Myocyte (in vitro differentiated cells): ENCODE measurements around the gene HDAC4. TPM values are rescaled to one million over a fixed set of nuclear protein-coding genes. Genes with fewer than 3 reads are reported as not detected.

ENCODE experiments used
- DNase-seq: peaks from one replicate; pipeline ENCODE4 v3.0.0-alpha.2; 2012; ENCODE audit warnings: low read depth
- total RNA-seq: library from RNA; depleted of rRNA; stranded (reverse); fragments of >200 nt; gene quantifications from 2 replicates; pipeline ENCODE4 v1.2.3, GENCODE V29; 2014

Gene HDAC4
- total RNA-seq, 1 donor from 2014 or later, result 38.5 TPM

DNA sequence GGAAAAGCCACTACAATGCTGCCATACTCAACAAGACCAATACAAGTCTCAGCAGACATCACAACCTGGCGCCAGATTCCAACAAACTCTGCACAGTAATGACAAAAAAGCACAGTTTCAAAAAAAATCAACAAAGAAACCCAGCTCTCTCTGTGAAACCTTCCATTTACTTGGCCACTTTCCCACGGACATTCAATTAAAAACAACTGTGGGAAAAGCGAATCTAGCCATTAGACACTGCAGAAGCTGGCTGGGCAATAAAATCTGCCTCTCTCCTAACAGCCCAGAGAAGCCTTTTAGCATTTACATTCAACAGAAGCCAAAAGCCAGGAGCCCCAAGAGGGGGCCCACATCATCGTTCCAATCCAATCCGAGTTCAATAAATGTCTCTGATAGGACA lies 128.9 kb downstream of the HDAC4 start:
- no peak for DNase-seq

DNA sequence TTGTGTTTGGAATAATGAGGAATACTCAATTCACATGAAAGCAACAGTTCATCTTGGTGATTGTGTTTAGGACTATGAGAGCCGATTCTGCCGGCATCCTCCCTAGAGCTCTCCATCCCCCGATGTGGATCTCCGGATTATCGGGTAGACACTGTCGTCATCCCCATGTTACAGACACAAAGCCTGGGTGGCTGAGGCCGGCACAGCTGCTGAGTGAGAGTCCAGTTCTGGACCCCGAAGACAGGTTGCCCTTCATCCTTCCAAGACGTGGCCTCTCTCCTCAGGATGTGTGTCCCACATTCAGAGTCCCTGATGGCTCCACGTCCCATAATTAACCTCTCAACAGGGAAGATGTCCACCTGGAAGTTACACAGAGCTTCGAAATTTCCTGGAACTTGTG lies 129.3 kb downstream of the HDAC4 start:
- no peak for DNase-seq

DNA sequence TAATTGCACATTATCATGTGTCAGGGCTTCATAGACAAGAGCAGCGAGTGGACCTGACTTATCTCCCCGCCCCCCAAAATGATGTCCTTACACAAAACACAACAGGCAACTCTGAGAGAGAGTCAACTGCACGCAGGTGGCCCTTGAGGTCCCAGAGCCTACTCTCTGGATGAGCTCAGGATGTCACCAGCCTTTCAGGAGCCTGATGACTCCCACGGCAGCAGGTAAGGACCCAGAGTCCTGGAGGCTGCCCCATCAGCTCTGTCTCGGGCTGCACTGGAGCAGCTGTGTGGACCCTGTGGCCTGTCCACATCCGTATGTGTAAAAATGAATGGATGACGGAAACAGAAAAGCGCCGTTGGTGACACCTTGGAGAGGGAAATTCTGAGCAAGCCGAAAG lies 130.9 kb downstream of the HDAC4 start:
- DNase-seq, result no peak

DNA sequence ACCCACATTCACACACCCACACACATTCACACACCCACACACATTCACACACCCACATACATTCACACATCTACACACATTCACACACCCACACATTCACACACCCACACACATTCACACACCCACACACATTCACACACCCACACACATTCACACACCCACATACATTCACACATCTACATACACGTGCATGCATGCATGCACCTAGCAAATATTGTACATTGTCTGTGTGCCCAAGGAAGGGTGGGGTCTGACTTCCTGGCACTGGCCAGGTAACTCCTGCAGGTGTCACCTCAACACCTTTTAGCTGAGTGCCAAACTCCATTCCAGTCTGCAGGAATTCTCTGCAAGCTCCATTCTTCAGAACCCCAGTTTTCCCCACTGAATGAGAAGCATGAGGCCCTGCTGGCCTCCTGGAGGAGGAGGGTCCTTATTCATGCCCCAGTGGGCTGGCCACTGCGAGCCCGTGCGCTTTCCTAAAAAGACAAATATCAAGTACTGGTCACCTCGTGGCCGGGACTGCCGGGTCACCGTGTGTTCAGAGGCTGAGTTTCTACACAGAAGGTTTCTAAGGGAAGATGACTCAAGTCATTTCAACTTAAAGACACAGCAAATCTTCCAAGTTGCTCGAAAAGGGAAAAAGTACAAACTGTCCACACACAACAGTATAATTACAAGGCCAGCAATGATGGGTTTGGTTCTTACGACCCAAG lies 131.5 kb downstream of the HDAC4 start:
- DNase-seq, result no peak

DNA sequence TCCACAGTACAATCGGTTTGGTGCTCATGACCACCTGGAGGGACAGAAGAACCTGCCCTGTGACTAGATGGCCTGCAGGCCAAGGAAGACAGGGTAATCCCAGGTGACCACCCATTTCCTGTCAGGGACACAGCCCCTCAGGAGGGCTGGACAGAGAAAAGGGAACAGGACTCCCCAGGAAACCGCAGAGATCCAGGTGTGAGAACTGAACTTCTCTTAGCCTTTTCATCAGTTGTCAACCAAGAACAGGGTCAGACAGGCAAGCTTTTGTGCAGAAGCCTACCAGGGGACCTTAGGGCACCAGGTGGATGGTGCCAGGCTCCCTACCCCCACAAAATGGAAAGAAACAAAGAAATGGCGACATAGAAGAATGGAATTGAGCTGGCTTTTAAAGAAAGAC lies 132.3 kb downstream of the HDAC4 start:
- no peak for DNase-seq

DNA sequence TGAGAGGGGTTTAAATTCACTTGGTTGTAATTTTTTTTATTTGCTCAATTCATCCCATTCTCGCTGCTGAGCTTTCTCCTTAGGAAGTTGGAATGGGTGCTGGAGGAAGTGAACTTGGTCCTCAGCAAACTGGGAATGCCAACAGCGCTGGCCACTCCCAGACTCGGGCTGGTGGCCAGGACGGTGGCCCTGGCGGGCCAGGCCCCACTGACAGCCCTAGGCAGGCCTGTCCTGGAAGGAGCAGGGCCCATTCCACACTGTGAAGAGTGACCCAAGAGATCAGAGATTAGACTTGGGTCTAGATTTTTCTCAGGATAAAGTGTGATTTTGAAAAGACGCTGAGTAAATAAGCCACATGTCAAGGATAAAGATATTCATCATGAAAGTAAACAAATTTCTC lies 132.7 kb downstream of the HDAC4 start:
- DNase-seq, result peak; percentile 55

DNA sequence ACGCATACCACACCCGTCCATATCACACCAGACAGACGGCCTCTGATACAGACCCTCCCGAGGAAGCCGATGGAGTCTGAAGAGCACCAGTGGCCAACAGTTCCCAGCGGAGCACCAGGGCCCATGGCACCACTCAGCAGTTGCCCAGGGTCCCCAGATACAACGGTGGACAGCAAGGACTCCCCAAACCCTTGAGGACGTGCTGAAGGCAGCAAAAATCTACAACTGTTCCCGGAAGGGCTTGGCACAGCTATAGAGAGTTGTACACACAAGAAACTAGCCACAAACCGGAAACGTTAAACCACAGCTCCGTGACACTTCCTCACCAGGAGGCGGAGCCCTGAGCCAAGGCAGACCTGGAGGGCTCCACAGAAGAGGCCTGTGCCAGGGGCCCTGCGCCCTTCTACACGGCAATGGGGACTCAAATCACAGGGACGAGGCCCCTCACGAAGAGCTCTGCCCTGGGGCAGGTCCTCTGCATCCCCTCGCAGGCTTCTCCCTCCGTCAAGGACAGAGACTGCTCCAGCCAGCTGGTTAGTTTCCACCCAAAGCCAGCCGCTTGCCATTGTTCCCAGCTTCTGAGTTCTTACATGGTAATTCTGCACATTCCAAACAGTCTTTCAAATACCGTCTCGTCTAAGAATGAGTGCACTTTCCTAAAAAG lies 133.4 kb downstream of the HDAC4 start:
- DNase-seq, result peak; percentile 85

DNA sequence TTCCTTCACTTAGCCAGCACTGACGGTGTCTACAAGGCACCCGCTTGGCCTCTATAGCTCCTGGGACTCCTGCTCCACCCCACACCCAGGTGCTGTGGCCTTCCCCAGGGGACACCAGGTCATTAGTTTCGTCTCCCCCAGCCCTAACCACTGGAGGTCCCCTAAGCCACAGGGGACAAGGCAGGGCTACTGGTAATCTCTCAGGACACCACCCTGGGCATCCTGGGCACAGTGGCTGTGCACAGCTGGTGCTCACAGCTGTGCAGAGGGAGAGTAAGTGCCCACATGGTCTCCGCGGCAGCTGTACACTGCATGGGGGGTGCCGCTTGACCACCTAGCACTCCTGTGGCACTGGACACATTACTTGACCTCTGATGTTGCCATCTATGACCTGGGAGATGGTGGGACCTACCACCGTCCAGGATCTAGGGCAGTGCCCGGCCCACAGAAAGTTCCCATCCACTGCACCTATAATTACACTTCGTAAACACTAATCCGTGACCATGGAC lies 134.0 kb downstream of the HDAC4 start:
- DNase-seq, result peak; percentile 22

DNA sequence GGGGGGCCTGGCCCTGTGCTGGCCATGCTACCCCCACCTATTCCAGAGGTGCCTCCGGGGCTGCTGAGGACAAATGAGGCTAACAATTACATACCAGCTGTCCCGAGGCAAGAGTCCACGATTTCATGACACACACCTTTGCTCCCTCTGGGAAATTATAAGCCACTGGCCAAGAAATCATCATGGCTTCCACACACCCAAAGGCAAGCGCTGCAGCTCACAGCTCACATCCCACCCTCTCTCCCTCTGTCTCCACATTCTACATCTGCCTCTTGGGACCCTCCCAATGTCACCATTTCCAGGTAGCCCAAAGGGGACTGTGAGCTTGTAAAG lies 134.4 kb downstream of the HDAC4 start:
- DNase-seq, result no peak

DNA sequence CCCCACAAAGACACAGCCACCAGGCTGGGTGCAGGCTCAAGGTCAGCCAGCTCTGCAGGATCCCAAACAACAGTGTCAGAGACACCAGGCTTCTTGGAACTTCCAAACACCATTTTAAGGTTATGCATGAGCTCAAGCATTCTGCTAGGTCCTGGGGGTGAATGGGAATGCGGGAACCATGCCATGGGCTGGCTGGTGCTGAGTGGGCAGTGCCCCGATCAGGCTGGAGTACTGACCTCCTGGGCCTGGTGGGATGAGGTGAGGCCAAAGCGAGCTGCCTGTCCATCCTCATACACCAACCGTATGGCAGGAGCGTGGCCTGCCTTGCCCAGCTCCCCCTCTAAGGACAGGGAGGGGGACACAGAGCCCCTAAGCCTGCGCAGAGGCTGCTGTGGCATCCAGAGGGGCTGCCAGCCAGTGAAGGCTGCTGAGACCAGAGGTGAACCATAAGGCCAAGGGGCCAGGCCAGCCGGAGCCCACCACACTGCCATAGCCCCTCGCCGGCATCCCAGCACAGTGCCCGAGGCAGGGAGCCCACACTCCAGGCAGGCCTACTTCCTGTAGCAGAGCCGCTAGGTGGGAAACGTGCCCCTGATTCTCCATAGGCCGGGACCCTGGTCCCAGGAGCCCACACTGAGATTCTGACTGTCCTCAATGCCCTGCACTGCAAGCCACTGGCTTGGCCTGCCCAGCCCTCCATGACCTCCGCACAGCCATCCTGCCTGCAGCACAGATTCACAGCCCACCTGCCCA lies 135.0 kb downstream of the HDAC4 start:
- DNase-seq, result no peak

DNA sequence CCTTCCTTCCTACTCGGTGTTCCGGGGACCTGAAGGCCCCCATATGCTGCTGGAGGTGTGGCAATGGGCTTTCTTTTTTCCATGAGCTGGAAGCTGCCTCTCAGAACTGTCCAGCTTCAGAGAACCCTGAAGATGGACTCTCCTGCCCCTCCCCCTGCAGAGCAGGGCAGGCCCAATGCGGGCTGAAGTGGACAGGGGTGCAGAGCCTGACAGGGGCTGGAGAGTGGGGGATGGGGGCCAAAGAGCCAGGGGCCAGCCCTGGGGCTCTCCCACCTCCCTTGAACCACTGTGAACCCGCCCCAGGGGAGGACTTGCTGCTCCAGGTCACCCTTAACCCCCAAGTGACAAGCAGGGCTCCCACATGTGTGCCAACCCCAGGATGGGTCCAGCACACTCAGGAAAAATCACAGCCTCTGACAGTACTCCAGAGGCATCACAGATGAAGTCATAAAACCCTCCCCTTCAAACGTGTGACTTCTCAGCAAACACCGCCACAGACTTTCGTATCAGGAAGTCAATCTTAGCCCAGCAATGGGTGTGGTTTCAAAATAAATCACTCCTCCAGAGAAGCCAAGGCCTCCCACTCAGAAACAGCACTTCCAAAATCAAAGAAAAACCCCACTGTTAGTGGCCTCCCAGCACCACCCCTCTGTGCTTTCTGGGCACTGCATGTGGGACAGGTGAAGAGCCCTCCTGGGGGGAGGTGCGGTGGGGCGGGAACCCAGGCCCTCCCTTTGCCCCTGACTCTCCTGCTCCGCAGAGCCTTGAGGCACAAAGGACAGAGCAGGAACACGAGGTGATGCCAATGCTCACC lies 135.8 kb downstream of the HDAC4 start:
- peak; percentile 18 for DNase-seq

DNA sequence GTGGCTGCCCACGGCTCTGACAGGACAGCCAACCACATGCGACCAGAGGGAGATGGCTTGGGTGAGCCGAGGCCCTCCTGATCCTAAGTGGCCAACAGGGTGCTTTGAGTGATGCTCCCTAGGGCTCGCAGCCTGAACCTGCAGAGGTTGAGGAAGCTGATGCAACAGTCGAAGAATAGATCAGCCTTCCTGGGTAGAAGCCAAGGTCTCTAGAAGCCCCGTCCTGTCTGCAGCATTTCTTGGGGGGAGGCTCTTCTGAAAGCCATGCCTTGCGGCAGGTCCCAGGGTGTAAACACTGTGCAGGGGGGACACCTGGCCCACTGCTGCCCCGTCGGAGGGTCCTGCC lies 136.4 kb downstream of the HDAC4 start:
- DNase-seq, result no peak

DNA sequence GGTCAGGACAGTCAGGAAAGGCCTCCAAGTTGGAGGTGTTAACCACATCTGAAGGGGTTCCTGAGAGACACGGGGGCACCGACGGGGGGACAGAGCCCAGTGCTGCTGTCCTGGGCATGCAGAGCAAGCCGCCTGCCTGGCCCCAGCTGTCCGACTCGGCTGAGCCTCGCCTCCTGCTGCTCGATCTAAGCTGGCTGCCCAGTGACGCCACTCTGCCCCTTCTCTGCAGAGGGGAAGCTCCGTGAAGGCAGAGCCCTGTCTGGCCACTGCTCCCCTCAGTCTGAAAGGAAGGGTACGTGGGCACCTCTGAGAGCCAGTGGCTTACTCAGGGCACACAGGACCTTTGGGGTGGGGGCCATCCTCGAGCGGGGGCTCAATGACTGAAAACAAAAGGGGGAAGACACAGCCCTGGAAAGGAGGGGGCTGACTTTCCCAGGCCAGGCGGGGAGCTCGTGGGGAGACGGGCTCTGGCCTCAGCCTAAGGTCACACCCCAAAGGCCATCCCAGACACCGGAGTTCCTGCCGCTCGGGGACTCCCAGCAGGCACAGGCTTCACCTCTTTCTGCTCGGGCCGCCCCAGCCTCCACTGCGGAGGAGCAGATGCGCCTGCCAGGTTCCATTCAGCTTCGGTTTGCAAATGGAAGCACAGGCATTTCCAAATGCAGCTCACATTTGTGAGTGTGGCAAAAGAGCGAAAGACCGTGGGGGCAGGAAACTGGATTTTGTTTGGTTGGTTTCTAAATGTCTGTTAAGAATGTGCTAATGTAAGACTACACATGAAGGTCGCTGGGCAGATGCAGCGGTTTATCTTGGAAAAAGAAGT lies 136.9 kb downstream of the HDAC4 start:
- DNase-seq, result peak; percentile 14

DNA sequence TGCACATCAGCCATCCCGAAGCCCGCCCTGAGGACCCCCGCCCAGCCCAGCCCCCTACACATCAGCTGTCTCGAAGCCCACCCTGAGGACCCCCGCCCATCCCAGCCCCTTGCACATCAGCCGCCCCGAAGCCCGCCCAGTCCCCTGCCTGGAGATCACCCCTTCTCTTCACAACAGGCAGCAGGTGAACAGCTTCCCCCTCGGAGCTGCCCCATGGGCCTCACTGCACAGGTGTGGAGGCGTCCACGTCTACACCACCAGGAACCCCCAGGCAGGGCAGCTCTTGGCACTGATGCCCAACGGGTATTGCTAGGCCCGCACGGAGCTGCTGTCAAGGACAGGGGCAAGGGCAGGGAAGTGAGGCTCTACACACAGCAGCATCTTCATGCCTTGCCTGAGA lies 137.6 kb downstream of the HDAC4 start:
- no peak for DNase-seq

DNA sequence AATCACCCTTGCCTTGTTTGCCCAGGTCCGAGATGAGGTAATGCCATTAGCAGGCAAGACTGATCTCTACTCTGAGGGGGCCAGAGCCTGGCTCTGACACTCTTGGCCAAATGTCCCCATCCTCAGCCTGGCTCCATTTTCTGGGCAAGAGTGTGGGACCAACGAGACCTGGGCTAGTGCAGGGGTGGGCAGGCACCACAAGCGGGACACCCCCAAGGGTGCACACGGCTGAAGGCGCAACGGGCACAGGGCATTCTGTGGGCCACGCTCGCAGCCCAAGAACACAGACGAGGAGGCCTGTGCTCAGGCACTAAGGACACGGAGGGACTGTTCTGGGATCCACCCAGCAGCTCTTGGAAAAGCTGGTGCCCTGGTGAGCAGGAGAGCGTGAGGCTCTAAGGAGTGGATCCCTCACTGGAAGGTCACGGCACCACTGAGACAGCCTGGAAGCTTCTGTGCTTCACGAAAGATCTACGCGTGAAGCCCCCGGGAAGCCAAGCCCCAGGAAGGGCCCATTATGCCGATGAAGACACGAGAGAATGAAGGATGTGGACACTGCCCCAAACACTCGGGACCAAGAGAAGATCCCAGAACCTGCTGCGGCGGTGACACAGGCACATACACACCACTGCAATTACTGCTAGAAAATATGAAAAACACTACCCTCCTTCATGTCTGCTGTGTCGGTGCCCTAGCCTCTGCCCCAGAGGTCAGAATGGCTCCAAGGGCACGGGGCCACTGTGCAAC lies 138.2 kb downstream of the HDAC4 start:
- DNase-seq, result no peak

DNA sequence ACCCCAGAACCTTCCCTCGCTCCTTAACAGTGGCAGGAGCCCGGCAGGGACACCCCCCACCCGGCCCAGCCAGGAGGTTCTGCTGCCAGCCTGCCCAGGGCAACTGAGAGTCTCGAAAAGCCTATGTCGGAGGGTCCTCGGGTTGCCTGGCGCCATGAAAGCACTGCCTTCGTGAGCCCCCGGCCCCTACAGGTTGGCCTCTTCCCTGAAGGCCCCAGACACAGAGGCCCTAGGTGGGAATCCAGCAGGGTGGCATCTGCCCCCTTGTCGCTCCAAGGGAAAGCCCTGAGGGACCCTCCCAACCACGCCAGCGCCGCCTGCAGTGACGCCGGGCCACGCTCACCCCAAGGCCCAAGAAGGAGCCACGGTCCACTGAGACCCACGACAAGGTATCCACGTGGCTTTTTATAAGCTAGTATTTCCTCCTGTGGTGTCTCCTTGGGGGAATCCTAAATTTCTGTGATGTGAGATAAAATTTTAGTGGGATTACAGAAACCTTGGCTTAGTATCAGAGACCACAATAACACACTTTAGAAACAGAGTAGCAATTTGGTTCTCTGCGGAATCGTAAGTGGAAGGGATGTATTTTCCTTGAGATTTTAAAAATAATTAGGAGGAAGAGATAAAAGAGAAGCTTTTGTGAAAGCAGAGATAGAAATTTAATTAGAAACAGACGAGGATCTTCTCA lies 138.9 kb downstream of the HDAC4 start:
- DNase-seq, result no peak

DNA sequence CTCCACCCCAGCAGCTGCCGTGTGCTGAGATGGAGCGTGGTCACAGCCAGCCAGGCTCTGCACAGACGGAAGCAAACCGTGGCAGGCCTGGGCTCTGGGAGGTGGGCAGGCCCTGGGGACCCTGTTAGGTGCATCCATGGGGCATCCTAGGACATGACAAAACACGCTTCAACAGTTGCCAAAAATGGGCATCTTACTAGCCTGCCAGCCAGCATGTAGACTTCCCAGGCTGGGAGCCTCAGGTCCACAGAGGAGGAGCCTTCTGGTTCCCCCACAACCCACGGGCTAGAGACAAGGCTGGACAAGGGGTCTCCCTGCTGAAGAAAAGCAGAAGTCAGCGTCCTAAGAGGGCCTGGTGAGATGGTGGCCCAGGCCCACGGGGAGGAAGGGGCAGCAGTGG lies 139.5 kb downstream of the HDAC4 start:
- no peak for DNase-seq

DNA sequence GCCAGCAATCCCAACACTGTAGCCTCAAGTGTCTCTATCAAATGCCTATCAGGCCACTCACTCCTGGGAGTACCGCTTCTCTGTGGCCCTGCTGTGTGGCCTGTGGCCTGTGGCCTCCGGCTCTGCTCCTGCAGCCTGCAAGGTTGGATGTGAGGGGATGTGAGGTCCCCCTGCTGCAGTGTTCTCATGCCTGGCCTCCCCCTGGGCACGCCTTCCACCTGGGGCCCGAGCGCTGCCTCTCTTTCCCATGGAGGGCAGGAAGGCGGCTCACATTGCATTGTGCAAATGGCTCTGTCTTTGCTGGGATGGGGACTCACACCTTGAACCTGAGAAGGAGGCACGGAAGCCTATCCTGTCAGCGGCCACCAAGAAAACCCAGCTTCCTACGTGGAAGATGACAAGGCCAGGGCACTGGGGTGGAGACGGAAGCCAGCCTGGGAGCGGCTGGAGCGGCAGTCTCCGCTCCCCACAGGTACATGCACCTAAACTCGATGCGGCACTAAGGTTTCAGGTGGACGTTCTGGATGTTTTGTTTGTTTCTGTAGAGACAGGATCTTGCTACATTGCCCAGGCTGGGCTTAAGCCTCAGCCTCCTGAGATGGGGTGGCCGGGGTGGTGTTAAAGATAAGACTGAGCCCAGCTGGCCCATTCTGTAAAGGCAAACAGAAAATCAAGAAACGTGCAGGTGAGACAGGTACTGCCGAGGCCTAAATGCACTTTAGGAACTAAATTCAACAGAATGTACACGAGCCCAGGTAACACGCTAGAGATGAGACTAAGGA lies 140.1 kb downstream of the HDAC4 start:
- no peak for DNase-seq
